Measurements from ENCODE around the gene PCBD2. TPM values are rescaled to one million over a fixed set of nuclear protein-coding genes. Genes with fewer than 3 reads are reported as not detected.

PCBD2 gene
- total and polyA plus RNA-seq, 4 donors: 5.9 to 12.8 (median 10.3) TPM

DNA sequence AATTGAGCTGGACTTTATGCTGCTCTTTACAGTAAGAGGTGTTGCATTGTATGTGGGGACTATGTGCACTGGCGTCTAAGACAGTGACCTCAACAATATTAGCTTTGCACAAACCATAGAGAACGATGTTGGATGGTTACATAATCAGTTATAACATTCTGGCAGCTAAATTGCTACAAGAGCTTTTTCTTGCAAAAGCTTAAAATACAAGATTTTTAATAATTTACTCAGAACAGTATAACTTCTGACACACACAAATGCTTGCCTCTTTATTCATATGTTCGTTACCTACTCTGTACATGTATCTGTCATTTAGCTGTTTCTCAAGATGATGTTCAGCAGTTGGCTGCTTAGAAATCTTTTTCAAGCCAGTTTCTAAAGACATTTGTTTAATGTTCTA is 47.5 kb upstream of the PCBD2 start:
- H3K36me3 ChIP-seq (ENCODE audit: control insufficient read depth in 4 of 4, insufficient read depth in 3 of 4, low read depth in 1 of 4, low read length in 3 of 4): peaks cover 5 to 33% (median 26%) of the 10 kb centered on the region in 4 donors
- no peak for TF ChIP-seq RXRA (IDR thresholded peaks at IDR 0.05)
- TF ChIP-seq SP1 (IDR thresholded peaks at IDR 0.05): no peak
- TF ChIP-seq RAD21 (IDR thresholded peaks at IDR 0.05): no peak
- TF ChIP-seq FOXA2 (IDR thresholded peaks at IDR 0.05): no peak
- no peak for TF ChIP-seq EGR1 (IDR thresholded peaks at IDR 0.05; ENCODE audit: low read depth in 2 of 2)
- no peak for TF ChIP-seq TAF1 (conservative IDR thresholded peaks at IDR 0.05)
- TF ChIP-seq FOXA1 (IDR thresholded peaks at IDR 0.05): no peak
- TF ChIP-seq, protein P1, sequence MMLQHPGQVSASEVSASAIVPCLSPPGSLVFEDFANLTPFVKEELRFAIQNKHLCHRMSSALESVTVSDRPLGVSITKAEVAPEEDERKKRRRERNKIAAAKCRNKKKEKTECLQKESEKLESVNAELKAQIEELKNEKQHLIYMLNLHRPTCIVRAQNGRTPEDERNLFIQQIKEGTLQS (IDR thresholded peaks at IDR 0.05): no peak
- no peak for TF ChIP-seq MAX (IDR thresholded peaks at IDR 0.05)
- TF ChIP-seq GABPA (IDR thresholded peaks at IDR 0.05 in 1 of 2, conservative IDR thresholded peaks at IDR 0.05 in 1 of 2): no peak
- TF ChIP-seq JUND (IDR thresholded peaks at IDR 0.05): no peak
- no peak for TF ChIP-seq CTCF (IDR thresholded peaks at IDR 0.05; ENCODE audit: low read depth, low read length, missing input control)
- TF ChIP-seq HNF4A (conservative IDR thresholded peaks at IDR 0.05): no peak
- no peak for TF ChIP-seq HNF4G (IDR thresholded peaks at IDR 0.05)
- TF ChIP-seq NR2F2 (IDR thresholded peaks at IDR 0.05): no peak
- no peak for TF ChIP-seq ZBTB33 (IDR thresholded peaks at IDR 0.05)
- TF ChIP-seq YY1 (IDR thresholded peaks at IDR 0.05): no peak
- no peak for TF ChIP-seq REST (IDR thresholded peaks at IDR 0.05)
- no peak overlapping the region for H3K9ac ChIP-seq (ENCODE audit: low read depth in 1 of 2, low read length in 2 of 2)
- no peak overlapping the region for H3K27ac ChIP-seq (ENCODE audit: low read depth in 1 of 2, low read length in 2 of 2)
- no peak overlapping the region for H3K4me3 ChIP-seq (ENCODE audit: low read depth in 1 of 3, low read length in 3 of 3)
- WGBS: 48% methylated on average over 3 of the region's 3 CpGs
- no peak for DNase-seq (ENCODE audit: low spot score)
- H3K9me3 ChIP-seq (ENCODE audit: control insufficient read depth in 4 of 4, low read length in 3 of 4): no peaks in the 10 kb centered on the region
- H3K4me1 ChIP-seq (ENCODE audit: control insufficient read depth in 4 of 4, insufficient read depth in 4 of 4, low read length in 3 of 4): peaks cover 0 to 2% (median 0%) of the 10 kb centered on the region in 4 donors
- no peaks in the 10 kb centered on the region for H3K27me3 ChIP-seq (ENCODE audit: control insufficient read depth in 4 of 4, insufficient read depth in 4 of 4, low read length in 3 of 4)

All from liver (tissue), 9 donors.